ENCODE results near the gene ANXA6.
"Not testable (repeated sequence)": the region's sequence is repeated elsewhere in the genome, so short reads cannot be mapped to it uniquely, and the experiment has no call there.

Gene ANXA6

GRCh38 chr5:151186052-151186451, 28.5 kb upstream of the ANXA6 start:
- ATAC-seq = no peak
- Mint-ChIP-seq H3K4me1 (peaks cover 30% of the 10 kb centered on the region), H3K4me3 (no peak overlapping the region), H3K27me3 (no peaks in the 10 kb centered on the region), H3K27ac (peak overlapping the region in 1 of 2 donors; percentile 11), H3K9me3 (peaks cover 14% of the 10 kb centered on the region in 2 donors)
- no peak for DNase-seq

GRCh38 chr5:151184316-151185042, 26.9 kb upstream of the ANXA6 start:
- no peak for ATAC-seq

DNA sequence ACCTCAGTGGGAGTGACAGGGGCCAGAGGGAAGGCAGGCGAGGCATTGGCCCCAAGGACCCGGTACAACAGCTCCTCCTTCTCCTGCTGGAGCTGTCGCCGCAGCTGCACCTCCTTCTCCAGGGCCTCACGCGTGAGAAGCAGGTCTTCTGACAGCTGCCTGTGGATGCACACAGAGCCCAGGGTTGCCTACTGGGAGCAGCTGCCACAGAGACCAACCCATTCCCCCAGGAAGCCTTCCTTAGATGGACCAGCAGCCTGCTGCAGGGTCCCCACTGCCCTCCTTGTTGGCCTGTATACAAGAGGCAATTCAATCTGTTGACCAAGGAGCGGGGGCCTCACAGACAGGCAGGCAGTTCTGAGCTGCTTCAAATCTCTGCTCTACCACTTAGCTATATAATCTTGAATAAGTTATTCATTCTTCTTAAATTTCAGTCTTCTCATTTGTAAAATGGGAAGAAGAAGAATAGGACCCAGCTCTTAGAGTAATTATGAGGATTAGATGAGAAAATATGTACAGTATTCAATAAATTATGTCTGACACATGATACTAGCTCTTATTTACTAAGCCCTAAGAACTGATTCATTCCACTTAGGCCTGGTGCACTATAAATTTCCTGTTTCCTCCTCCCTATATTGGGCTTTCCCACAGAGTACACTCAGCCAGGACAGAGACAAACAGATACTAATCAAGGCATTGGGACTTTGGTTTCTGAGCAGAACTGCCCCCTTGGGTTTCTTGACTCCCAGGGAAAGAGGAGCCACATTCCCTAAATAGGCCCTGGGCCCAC, 26.1 kb upstream of the ANXA6 start:
- Mint-ChIP-seq H3K9me3 (no peaks in the 10 kb centered on the region), H3K27ac (peak overlapping the region in 1 of 2 donors; percentile 27), H3K4me3 (no peak overlapping the region), H3K27me3 (no peaks in the 10 kb centered on the region), H3K4me1 (peaks cover 23% of the 10 kb centered on the region)
- ATAC-seq = no peak
- DNase-seq = no peak

More at GRCh38 chr5:151184316-151185042, 26.9 kb upstream of the ANXA6 start:
- Mint-ChIP-seq H3K4me1 (peaks cover 15% of the 10 kb centered on the region), H3K4me3 (no peak overlapping the region), H3K27me3 (no peaks in the 10 kb centered on the region), H3K27ac (peak overlapping the region in 1 of 2 donors; percentile 27), H3K9me3 (peaks cover 0 to 7% of the 10 kb centered on the region in 2 donors)
- DNase-seq = no peak

DNA sequence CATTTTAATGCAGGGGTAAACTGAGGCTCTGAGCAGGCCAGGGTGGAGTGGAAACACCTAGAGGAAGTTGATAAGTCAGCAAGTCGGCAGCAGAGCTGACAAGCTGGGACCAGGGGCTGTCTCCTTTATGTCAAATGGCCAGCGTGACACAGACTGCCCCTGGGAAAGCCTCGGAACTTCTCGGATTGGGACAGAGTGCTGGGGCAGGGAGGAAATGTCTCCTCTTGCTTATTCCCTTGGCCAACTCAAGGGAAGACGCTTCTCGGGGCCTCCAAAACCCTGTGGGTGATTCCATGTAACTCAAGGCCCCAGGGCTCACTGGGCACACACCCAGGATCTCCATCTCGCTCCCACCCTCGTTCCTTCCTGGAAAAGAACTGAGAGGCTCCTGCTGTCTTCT, 25.4 kb upstream of the ANXA6 start:
- Mint-ChIP-seq H3K4me1 (peaks cover 23% of the 10 kb centered on the region), H3K4me3 (no peak overlapping the region), H3K9me3 (peaks cover 0 to 2% of the 10 kb centered on the region in 2 donors), H3K27me3 (no peaks in the 10 kb centered on the region), H3K27ac (no peak overlapping the region)
- DNase-seq = no peak
- ATAC-seq = no peak

DNA sequence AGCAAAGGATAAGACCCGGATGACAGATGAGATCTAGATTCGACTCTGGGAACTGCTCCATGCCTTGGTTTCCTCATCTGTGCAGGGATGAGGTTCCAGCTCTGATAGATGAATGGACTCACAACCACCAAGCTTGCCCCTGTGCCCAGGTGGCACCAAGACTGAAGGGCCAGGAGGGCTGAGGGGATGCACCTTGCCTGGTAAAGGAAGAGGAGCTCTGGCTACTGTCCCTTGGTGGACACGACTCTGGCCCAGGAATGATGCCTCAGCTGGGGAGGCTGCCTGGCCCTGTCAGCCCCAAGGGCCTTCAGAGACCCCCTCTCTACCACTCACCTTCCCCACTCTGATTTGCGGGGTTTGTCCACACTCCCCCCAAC, 24.9 kb upstream of the ANXA6 start:
- no peaks in the 10 kb centered on the region for H3K27me3 Mint-ChIP-seq
- peak overlapping the region in 1 of 2 donors; percentile 72 for H3K27ac Mint-ChIP-seq
- H3K4me3 Mint-ChIP-seq = no peak overlapping the region
- H3K9me3 Mint-ChIP-seq = peaks cover 0 to 3% of the 10 kb centered on the region in 2 donors
- H3K4me1 Mint-ChIP-seq = peaks cover 23% of the 10 kb centered on the region
- ATAC-seq = no peak
- no peak for DNase-seq

GRCh38 chr5:151181818-151182523, 24.4 kb upstream of the ANXA6 start:
- DNase-seq (no peak), ATAC-seq (no peak)
- Mint-ChIP-seq H3K4me1 (peaks cover 20% of the 10 kb centered on the region), H3K4me3 (no peak overlapping the region), H3K27me3 (no peaks in the 10 kb centered on the region), H3K27ac (peak overlapping the region; percentile 69 to 72), H3K9me3 (peaks cover 0 to 3% of the 10 kb centered on the region in 2 donors)

- Mint-ChIP-seq H3K9me3 (peaks cover 0 to 3% of the 10 kb centered on the region in 2 donors), H3K27ac (no peak overlapping the region), H3K4me3 (no peak overlapping the region), H3K27me3 (no peaks in the 10 kb centered on the region), H3K4me1 (peaks cover 15% of the 10 kb centered on the region)
- ATAC-seq = peak; percentile 35
- DNase-seq = no peak
Measured at GRCh38 chr5:151180291-151180690, 22.7 kb upstream of the ANXA6 start.

DNA sequence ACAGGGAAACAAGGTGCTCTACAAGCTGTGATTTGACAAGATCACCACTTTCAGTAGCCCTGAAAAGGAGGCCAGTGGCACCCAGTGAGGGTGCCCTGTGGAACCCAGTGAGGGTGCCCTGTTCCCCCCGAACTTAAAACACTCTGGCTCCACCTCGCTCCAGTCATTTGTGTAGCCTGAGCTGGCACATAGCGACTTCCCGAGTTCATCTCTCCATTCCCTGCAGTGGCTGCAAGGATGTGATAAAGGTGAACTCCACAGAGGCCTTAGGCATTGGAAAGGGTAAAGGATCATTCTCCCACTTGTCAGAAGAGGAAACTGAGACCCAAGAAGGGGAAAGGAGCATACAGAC, 21.9 kb upstream of the ANXA6 start:
- Mint-ChIP-seq H3K27ac (no peak overlapping the region), H3K4me3 (no peak overlapping the region), H3K4me1 (peaks cover 15% of the 10 kb centered on the region), H3K9me3 (peaks cover 0 to 3% of the 10 kb centered on the region in 2 donors), H3K27me3 (no peaks in the 10 kb centered on the region)
- ATAC-seq (no peak), DNase-seq (no peak)

DNA sequence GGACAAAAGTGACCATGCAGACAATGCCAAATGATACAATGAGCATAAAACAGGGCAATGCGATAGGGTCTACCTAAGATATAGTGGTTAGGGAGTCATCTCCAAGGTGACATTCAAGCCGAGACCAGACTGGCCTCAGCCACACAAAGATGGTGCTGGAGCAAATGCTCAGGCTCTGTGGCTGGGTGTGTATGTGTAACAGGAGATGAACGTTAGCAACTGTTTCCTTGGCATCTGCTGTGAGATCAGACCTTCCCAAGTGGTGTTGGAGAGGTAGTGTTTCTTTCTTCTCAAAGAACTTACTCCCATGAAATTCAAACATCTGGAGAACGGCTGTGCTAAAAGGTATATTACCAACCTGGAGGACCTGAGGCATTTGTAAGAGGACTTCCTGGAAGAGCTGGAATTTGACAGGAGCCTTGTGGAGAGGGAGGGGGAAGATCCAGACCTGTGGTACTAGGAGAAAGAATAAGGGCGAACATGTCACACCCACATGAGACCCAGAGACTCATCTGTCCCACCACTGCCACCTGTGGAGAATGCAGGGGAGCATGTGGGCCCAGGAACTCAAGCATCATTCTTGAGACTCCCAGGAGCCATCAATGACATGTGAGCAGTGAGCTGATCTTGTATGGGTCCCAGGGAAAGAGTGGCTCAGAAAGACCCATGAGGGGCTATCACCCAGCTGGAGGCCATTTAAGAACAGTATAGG, 21.4 kb upstream of the ANXA6 start:
- H3K4me3 Mint-ChIP-seq = no peak overlapping the region
- ATAC-seq = no peak
- H3K27ac Mint-ChIP-seq = peak overlapping the region in 1 of 2 donors; percentile 67
- H3K4me1 Mint-ChIP-seq = peaks cover 15% of the 10 kb centered on the region
- H3K9me3 Mint-ChIP-seq = peaks cover 0 to 3% of the 10 kb centered on the region in 2 donors
- DNase-seq = no peak
- no peaks in the 10 kb centered on the region for H3K27me3 Mint-ChIP-seq

DNA sequence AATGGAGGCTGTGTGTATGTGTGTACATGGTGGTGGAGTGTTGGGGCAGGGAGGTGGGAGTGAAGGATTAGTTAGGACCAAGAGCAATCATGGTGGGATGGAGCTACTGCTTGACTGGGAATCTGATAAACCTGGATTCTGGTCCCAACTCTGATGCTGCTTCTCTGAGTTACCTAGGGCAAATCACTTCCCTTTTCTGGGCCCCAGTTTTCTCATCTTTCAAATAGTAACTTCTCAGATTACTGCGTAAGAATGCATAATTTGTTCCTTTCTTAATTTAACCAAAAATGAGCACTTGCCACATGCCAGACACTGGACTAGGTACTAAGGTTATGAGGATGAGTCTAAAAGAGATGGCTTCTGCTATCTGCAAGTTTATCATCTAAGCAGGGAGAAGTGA, 20.8 kb upstream of the ANXA6 start:
- Mint-ChIP-seq H3K4me1 (peaks cover 15% of the 10 kb centered on the region), H3K4me3 (no peak overlapping the region), H3K27ac (no peak overlapping the region), H3K27me3 (no peaks in the 10 kb centered on the region), H3K9me3 (peaks cover 0 to 3% of the 10 kb centered on the region in 2 donors)
- DNase-seq = no peak
- no peak for ATAC-seq

DNA sequence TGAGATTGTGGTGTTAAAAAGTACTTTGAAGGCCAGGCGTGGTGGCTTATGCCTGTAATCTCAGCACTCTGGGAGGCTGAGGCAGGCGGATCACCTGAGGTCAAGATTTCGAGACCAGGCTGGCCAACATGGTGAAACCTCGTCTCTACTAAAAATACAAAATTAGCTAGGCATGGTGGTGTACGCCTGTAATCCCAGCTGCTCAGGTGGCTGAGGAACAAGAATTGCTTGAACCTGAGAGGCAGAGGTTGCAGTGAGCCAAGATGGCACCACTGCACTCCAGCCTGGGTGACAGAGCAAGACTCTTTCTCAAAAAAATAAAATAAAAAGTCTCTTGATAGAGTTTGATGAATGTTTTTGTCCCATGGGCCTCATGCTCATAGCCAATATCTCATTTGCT, 18.7 kb upstream of the ANXA6 start:
- not testable (repeated sequence) for H3K27ac Mint-ChIP-seq, H3K4me1 Mint-ChIP-seq

GRCh38 chr5:151174612-151175101, 17.1 kb upstream of the ANXA6 start:
- Mint-ChIP-seq H3K27ac (no peak overlapping the region), H3K27me3 (no peaks in the 10 kb centered on the region), H3K9me3 (peaks cover 0 to 3% of the 10 kb centered on the region in 2 donors), H3K4me1 (peaks cover 18% of the 10 kb centered on the region), H3K4me3 (no peak overlapping the region)
- DNase-seq = no peak
- no peak for ATAC-seq

More for the DNA sequence above, 18.7 kb upstream of the ANXA6 start:
- not testable (repeated sequence) for H3K27me3 Mint-ChIP-seq, H3K9me3 Mint-ChIP-seq, H3K4me3 Mint-ChIP-seq, DNase-seq, ATAC-seq

DNA sequence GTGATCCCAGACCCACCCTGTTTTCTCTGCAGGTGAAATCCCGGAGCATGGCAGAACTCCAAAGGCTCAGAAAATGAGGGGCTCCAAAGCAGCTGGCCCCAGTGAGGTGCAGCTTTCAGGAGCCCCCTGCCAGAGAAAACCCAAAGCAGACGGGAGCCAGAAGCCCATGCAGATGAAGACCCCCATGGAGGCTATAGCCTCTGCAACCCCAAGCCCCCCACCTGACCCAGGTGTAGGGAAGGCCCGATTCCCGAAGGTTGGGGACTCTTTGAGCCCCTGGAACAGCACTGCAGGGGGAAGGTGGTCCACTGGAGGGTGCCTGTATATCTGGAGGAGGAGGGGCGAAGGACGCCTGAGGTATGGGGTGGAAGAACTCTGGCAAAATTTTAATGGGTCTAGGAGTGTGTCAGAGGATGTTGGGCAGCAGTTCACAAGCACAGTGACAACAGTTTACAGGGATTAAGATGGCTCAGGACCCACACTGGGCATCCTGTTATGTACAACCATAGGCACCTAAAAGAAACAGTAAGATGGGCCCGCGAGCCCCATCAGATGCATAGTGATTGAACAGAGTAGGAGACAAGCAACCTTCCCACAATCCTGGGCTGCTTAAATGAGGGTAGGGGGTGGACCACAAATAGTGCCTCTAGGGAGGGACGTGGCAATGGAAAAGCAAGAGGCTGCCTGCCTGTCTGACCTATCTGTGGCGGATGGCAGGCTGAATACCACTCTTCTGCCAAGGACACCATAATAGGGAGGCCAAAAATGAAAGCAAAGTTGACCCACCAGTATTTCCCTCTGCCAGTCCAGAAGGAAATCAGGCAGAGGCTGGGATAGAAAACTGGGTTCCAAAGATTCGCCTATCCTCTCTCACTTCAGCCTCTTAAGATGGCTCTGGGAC, 16.4 kb upstream of the ANXA6 start:
- Mint-ChIP-seq H3K4me1 (peaks cover 18% of the 10 kb centered on the region), H3K4me3 (no peak overlapping the region), H3K27me3 (no peaks in the 10 kb centered on the region), H3K9me3 (peaks cover 0 to 3% of the 10 kb centered on the region in 2 donors), H3K27ac (no peak overlapping the region)
- peak; percentile 30 for ATAC-seq
- no peak for DNase-seq

DNA sequence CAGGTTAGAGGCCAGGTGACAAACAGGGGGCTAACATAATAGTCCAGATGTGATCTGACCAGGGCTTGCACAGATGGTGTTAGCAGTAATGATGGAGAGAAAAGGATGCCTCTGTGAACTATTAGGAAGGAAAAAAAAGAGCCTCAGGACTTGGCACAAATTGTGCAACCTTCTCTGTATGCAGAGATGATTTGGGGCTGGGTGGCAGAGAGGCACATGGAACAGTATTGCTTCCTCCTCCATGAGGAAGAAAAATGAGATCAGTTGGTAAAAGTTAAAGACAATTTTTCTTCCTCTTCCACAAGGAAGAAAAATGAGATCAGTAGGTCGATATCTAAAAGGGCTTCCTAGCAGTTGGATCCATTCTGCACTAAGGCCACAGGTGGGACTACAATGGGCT, 13.9 kb upstream of the ANXA6 start:
- no peak for DNase-seq
- Mint-ChIP-seq H3K27ac (peak overlapping the region in 1 of 2 donors; percentile 85), H3K4me1 (peaks cover 20% of the 10 kb centered on the region), H3K9me3 (no peaks in the 10 kb centered on the region), H3K27me3 (no peaks in the 10 kb centered on the region), H3K4me3 (no peak overlapping the region)
- ATAC-seq = no peak

All from stimulated activated naive CD8-positive, alpha-beta T cell treated with anti-CD3 and anti-CD28 coated beads, Interleukin-15, amount 100 ng/mL, for 72 hours (primary cell).